ENCODE results near the gene PRKAR2B. TPM values are rescaled to one million over a fixed set of nuclear protein-coding genes. Genes with fewer than 3 reads are reported as not detected.

Gene PRKAR2B
- total and polyA plus RNA-seq, 3 experiments from 2014 or later = 0.93 to 1.2 (median 1.1) TPM

DNA sequence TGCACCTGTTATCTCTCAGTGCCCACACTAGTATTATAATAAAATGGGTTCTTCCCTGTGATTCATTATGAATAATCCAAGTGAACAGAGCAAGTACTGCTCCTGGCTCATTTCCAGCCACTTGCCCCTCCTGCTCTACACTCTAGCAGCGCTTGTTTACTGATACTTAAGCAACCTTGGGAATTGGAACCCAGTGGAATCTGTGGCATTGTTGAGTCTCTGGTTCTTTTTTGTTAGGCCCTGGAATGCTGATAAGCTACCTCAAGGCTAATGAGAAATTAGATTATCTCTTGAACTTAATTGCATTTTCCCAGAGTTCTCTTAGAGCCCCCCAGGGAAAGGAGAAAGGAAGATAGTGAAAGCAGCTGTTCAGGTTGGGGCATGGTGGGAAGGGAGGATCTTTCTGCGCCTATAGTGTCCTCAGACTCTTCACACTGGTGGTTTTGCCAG lies 34.0 kb downstream of the PRKAR2B start:
- no peak overlapping the region for H3K4me3 ChIP-seq (ENCODE audit: low read length)
- no peak for DNase-seq
- Mint-ChIP-seq H3K27ac (no peak overlapping the region), H3K27me3 (no peaks in the 10 kb centered on the region), H3K9me3 (no peaks in the 10 kb centered on the region), H3K4me1 (no peaks in the 10 kb centered on the region), H3K4me3 (peak overlapping the region in 2 of 7 donors; percentile 7 to 34), H3K36me3 (no peaks in the 10 kb centered on the region)
- H3K27me3 ChIP-seq (ENCODE audit: insufficient read depth, low read length, poor library complexity, severe bottlenecking) = no peaks in the 10 kb centered on the region
- peak overlapping the region; percentile 40 for H3K27ac ChIP-seq (ENCODE audit: low read depth, low read length)
- CTCF ChIA-PET = no interaction called here
- no peaks in the 10 kb centered on the region for H3K36me3 ChIP-seq (ENCODE audit: insufficient read depth, low read length)
- H3K9me3 ChIP-seq (ENCODE audit: low read length) = no peaks in the 10 kb centered on the region
- POLR2A ChIA-PET = no interaction called here
- no peaks in the 10 kb centered on the region for H3K4me1 ChIP-seq (ENCODE audit: insufficient read depth, low read length)

DNA sequence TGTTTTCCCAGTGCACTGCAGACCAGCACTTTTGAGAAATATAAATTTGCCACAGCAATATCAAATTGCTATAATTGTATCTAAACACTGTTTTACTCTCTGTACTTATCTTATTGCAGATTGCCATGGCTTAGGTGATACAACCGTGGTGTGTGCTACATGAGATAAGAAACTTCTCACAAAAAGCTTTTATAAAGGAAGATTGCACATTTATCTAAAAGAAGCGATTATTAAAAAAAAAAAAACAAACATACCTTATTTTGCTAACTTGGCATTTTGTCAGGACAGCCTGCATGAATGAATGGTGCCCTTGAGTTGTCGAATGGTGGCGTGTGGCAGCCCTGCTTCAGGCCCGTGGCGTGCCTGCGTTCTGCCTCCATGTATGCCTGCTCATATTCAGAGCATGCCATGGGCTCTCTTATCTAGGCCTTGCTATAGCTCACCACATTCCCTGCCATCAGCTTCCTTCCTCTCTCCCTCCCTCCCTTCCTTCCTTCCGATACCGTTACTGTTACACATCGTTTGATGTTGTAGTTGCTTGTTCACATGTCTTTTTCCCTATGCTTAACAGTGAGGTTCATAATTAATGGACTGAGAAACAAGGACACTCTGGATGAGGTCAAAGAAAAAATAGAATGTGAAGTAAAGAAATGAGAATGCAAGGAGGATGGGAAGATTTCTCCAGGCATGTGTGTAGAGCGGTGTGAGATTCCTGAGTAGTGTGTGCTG lies 34.9 kb downstream of the PRKAR2B start:
- DNase-seq = no peak
- Histone ChIP-seq H3K27me3 (ENCODE audit: insufficient read depth, low read length, poor library complexity, severe bottlenecking) (no peaks in the 10 kb centered on the region), H3K4me1 (ENCODE audit: insufficient read depth, low read length) (no peaks in the 10 kb centered on the region), H3K9me3 (ENCODE audit: low read length) (no peaks in the 10 kb centered on the region), H3K36me3 (ENCODE audit: insufficient read depth, low read length) (no peaks in the 10 kb centered on the region), H3K4me3 (ENCODE audit: low read length) (no peak overlapping the region), H3K27ac (ENCODE audit: low read depth, low read length) (no peak overlapping the region)
- Mint-ChIP-seq H3K27ac (peak overlapping the region in 1 of 8 donors; percentile 6), H3K4me3 (no peak overlapping the region), H3K9me3 (no peaks in the 10 kb centered on the region), H3K36me3 (no peaks in the 10 kb centered on the region), H3K27me3 (no peaks in the 10 kb centered on the region), H3K4me1 (no peaks in the 10 kb centered on the region)
- POLR2A ChIA-PET = no interaction called here
- CTCF ChIA-PET = no interaction called here

- H3K27ac ChIP-seq (ENCODE audit: low read depth, low read length) = no peak overlapping the region
- H3K4me1 ChIP-seq (ENCODE audit: insufficient read depth, low read length) = no peaks in the 10 kb centered on the region
- no peak overlapping the region for H3K4me3 ChIP-seq (ENCODE audit: low read length)
- Mint-ChIP-seq H3K27me3 (no peaks in the 10 kb centered on the region), H3K9me3 (no peaks in the 10 kb centered on the region), H3K4me1 (no peaks in the 10 kb centered on the region), H3K27ac (peak overlapping the region in 1 of 8 donors; percentile 70), H3K4me3 (no peak overlapping the region), H3K36me3 (no peaks in the 10 kb centered on the region)
- H3K36me3 ChIP-seq (ENCODE audit: insufficient read depth, low read length) = no peaks in the 10 kb centered on the region
- ChIA-PET POLR2A (no interaction called here), CTCF (no interaction called here)
- no peak for DNase-seq
- no peaks in the 10 kb centered on the region for H3K27me3 ChIP-seq (ENCODE audit: insufficient read depth, low read length, poor library complexity, severe bottlenecking)
- no peaks in the 10 kb centered on the region for H3K9me3 ChIP-seq (ENCODE audit: low read length)
These were observed 35.6 kb downstream of the PRKAR2B start for GRCh38 chr7:107080099-107080505.

DNA sequence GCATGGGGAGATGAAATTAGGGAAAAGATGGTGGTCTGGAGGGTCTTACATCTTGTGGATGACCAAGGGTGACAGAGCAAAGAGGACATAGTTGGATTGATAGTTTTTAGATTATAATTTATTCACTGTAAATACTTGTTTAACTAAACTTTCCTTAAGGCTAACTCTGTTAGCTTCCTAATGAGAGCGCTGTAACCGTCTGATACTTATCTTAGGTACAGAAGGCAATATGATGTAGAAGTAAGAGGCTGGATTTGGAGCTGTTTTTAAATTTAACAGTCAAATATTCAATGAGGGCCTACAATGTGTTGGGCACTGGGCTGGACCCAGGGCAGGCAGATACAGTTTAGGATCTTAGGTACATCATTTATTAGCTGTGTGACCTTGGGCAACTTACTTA lies 36.0 kb downstream of the PRKAR2B start:
- ChIA-PET POLR2A (no interaction called here), CTCF (no interaction called here)
- no peaks in the 10 kb centered on the region for H3K4me1 ChIP-seq (ENCODE audit: insufficient read depth, low read length)
- no peak for DNase-seq
- Mint-ChIP-seq H3K4me1 (no peaks in the 10 kb centered on the region), H3K36me3 (no peaks in the 10 kb centered on the region), H3K27me3 (no peaks in the 10 kb centered on the region), H3K4me3 (no peak overlapping the region), H3K9me3 (no peaks in the 10 kb centered on the region), H3K27ac (peak overlapping the region in 1 of 8 donors; percentile 70)
- H3K36me3 ChIP-seq (ENCODE audit: insufficient read depth, low read length) = no peaks in the 10 kb centered on the region
- no peak overlapping the region for H3K27ac ChIP-seq (ENCODE audit: low read depth, low read length)
- no peaks in the 10 kb centered on the region for H3K27me3 ChIP-seq (ENCODE audit: insufficient read depth, low read length, poor library complexity, severe bottlenecking)
- H3K9me3 ChIP-seq (ENCODE audit: low read length) = no peaks in the 10 kb centered on the region
- H3K4me3 ChIP-seq (ENCODE audit: low read length) = no peak overlapping the region

DNA sequence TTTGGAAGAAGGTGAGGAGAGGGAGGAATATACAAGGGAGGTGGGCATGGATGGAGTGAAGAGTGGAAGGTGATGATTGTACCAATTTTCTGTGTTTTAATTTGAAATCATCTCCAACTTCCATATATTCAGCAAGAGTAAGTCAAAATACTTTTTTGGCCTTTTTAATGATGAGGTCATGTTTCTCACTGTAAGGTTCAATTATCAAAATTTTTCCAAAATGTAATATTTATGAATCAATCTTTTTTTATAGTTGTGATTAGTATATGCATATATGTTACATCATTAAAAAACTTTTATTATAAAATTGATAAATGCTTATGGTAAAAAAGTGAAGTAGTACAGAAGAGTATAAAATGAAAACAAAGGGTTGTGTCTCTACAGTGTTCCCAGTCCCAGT lies 40.7 kb downstream of the PRKAR2B start:
- no peak for DNase-seq
- Mint-ChIP-seq H3K27me3 (peaks cover 0 to 7% of the 10 kb centered on the region in 2 donors), H3K4me1 (no peaks in the 10 kb centered on the region), H3K4me3 (no peak overlapping the region), H3K36me3 (no peaks in the 10 kb centered on the region), H3K27ac (no peak overlapping the region), H3K9me3 (no peaks in the 10 kb centered on the region)
- no peaks in the 10 kb centered on the region for H3K4me1 ChIP-seq (ENCODE audit: insufficient read depth, low read length)
- H3K9me3 ChIP-seq (ENCODE audit: low read length) = no peaks in the 10 kb centered on the region
- ChIA-PET POLR2A (no interaction called here), CTCF (no interaction called here)
- no peaks in the 10 kb centered on the region for H3K36me3 ChIP-seq (ENCODE audit: insufficient read depth, low read length)
- no peak overlapping the region for H3K27ac ChIP-seq (ENCODE audit: low read depth, low read length)
- no peaks in the 10 kb centered on the region for H3K27me3 ChIP-seq (ENCODE audit: insufficient read depth, low read length, poor library complexity, severe bottlenecking)
- no peak overlapping the region for H3K4me3 ChIP-seq (ENCODE audit: low read length)

- Mint-ChIP-seq H3K27ac (no peak overlapping the region), H3K36me3 (no peaks in the 10 kb centered on the region), H3K9me3 (peaks cover 0 to 3% (median 0%) of the 10 kb centered on the region in 5 donors), H3K27me3 (peaks cover 0 to 11% of the 10 kb centered on the region in 2 donors), H3K4me1 (peaks cover 0 to 7% (median 4%) of the 10 kb centered on the region in 3 donors), H3K4me3 (no peak overlapping the region)
- no peaks in the 10 kb centered on the region for H3K9me3 ChIP-seq (ENCODE audit: low read length)
- H3K27me3 ChIP-seq (ENCODE audit: insufficient read depth, low read length, poor library complexity, severe bottlenecking) = no peaks in the 10 kb centered on the region
- POLR2A ChIA-PET = no interaction called here
- CTCF ChIA-PET = no interaction called here
- no peaks in the 10 kb centered on the region for H3K36me3 ChIP-seq (ENCODE audit: insufficient read depth, low read length)
- H3K4me3 ChIP-seq (ENCODE audit: low read length) = no peak overlapping the region
- no peak for DNase-seq
- H3K27ac ChIP-seq (ENCODE audit: low read depth, low read length) = no peak overlapping the region
- no peaks in the 10 kb centered on the region for H3K4me1 ChIP-seq (ENCODE audit: insufficient read depth, low read length)
These were observed 45.1 kb downstream of the PRKAR2B start for GRCh38 chr7:107089627-107090026.

DNA sequence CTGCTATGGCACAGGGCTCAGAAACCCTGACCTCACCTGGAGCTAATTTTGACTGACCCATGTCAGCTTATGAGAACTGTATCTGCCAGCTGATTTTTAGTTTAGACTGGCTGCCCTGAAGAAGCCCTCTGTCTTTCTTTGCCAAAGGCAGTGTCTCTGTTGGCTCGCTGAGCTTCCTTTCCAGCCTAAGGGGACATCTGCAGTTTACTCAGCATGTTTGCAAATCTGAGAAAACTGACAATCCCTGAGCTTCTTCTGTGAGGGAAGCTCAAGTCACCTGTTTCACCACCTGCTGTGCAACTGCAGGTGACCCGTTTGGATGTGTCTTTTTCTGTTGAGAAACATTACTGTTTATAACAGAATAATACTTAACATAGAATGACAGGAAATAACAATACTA lies 46.0 kb downstream of the PRKAR2B start:
- DNase-seq = no peak
- H3K4me1 Mint-ChIP-seq = peaks cover 0 to 7% (median 4%) of the 10 kb centered on the region in 3 donors
- peak overlapping the region in 1 of 8 donors; percentile 44 for H3K27ac Mint-ChIP-seq
- CTCF ChIA-PET = no interaction called here
- H3K9me3 Mint-ChIP-seq = peaks cover 0 to 3% (median 0%) of the 10 kb centered on the region in 5 donors
- POLR2A ChIA-PET = no interaction called here
- Histone ChIP-seq H3K27ac (ENCODE audit: low read depth, low read length) (no peak overlapping the region), H3K9me3 (ENCODE audit: low read length) (no peaks in the 10 kb centered on the region), H3K4me1 (ENCODE audit: insufficient read depth, low read length) (no peaks in the 10 kb centered on the region), H3K4me3 (ENCODE audit: low read length) (no peak overlapping the region), H3K27me3 (ENCODE audit: insufficient read depth, low read length, poor library complexity, severe bottlenecking) (no peaks in the 10 kb centered on the region), H3K36me3 (ENCODE audit: insufficient read depth, low read length) (no peaks in the 10 kb centered on the region)
- peaks cover 0 to 14% of the 10 kb centered on the region in 2 donors for H3K27me3 Mint-ChIP-seq
- H3K4me3 Mint-ChIP-seq = no peak overlapping the region
- no peaks in the 10 kb centered on the region for H3K36me3 Mint-ChIP-seq

DNA sequence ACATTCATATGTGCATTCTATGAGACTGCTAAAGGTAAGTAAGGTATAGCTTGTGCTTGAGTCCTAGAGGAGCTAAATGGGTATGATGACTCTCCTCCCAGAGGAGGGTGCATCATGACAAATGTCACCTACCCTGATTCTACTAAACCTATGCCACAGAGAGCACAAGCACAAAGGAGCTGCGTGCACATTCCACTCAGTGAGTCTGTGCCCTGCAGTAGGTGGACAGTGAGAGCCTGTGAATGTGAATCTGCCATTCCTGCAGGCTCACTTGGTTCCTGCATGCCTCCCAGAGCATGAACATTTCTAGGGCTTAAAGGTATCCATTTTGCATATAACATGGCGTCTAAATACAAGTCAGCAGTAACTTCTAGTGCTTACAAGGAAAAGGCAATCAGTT lies 46.8 kb downstream of the PRKAR2B start:
- Histone ChIP-seq H3K27ac (ENCODE audit: low read depth, low read length) (no peak overlapping the region), H3K9me3 (ENCODE audit: low read length) (no peaks in the 10 kb centered on the region), H3K4me3 (ENCODE audit: low read length) (no peak overlapping the region), H3K27me3 (ENCODE audit: insufficient read depth, low read length, poor library complexity, severe bottlenecking) (no peaks in the 10 kb centered on the region), H3K36me3 (ENCODE audit: insufficient read depth, low read length) (no peaks in the 10 kb centered on the region), H3K4me1 (ENCODE audit: insufficient read depth, low read length) (no peaks in the 10 kb centered on the region)
- Mint-ChIP-seq H3K27ac (no peak overlapping the region), H3K4me3 (no peak overlapping the region), H3K36me3 (no peaks in the 10 kb centered on the region), H3K9me3 (peaks cover 0 to 3% (median 0%) of the 10 kb centered on the region in 5 donors), H3K27me3 (peaks cover 0 to 19% of the 10 kb centered on the region in 2 donors), H3K4me1 (peaks cover 0 to 7% (median 4%) of the 10 kb centered on the region in 3 donors)
- DNase-seq = no peak
- ChIA-PET POLR2A (no interaction called here), CTCF (no interaction called here)

Measured in CD8-positive, alpha-beta memory T cell (primary cell).